Mesenchymal stem cell (in vitro differentiated cells and primary cell): ENCODE results near the gene FLNA.

Source experiments
- DNase-seq: peaks from one replicate; pipeline ENCODE4 v3.0.0-alpha.2; 2013
- H2AFZ ChIP-seq: one replicate; pipeline ENCODE4 v1.6.1; 2013; ENCODE audit warnings: low read depth, mild to moderate bottlenecking, control low read depth, inconsistent platforms, low read length, moderate library complexity
- H2AK5ac ChIP-seq: 2 replicates; pipeline ENCODE4 v1.6.1; 2013; ENCODE audit warnings: low read length, moderate library complexity, mild to moderate bottlenecking, inconsistent platforms; ENCODE audit not compliant: severe bottlenecking
- H2BK120ac ChIP-seq: one replicate; pipeline ENCODE4 v1.6.1; 2013; ENCODE audit warnings: low read depth, mild to moderate bottlenecking, inconsistent platforms, low read length, moderate library complexity
- H2BK12ac ChIP-seq, 2 experiments: one replicate each; pipeline ENCODE4 v1.6.1; 2013; ENCODE audit warnings: inconsistent platforms in 2 of 2, low read length in 2 of 2, mild to moderate bottlenecking in 2 of 2, moderate library complexity in 2 of 2, control low read depth in 1 of 2
- H2BK15ac ChIP-seq: one replicate; pipeline ENCODE4 v1.6.1; 2013; ENCODE audit warnings: mild to moderate bottlenecking, low read depth, inconsistent platforms; ENCODE audit not compliant: poor library complexity, severe bottlenecking
- H2BK5ac ChIP-seq: 2 replicates; pipeline ENCODE4 v1.6.1; 2013; ENCODE audit warnings: low read depth, mild to moderate bottlenecking, low read length, control low read depth, inconsistent platforms; ENCODE audit not compliant: poor library complexity, severe bottlenecking
- H3K14ac ChIP-seq, 2 experiments: one replicate each; pipeline ENCODE4 v1.6.1; 2013; ENCODE audit warnings: inconsistent platforms in 2 of 2, low read length in 2 of 2, control low read depth in 1 of 2, mild to moderate bottlenecking in 1 of 2, moderate library complexity in 1 of 2
- H3K18ac ChIP-seq, 2 experiments: one replicate each; pipeline ENCODE4 v1.6.1; 2013; ENCODE audit warnings: inconsistent platforms in 2 of 2, low read length in 2 of 2, control low read depth in 1 of 2, low read depth in 1 of 2, mild to moderate bottlenecking in 1 of 2
- H3K23ac ChIP-seq, 2 experiments: one replicate each; pipeline ENCODE4 v1.6.1; 2013; ENCODE audit warnings: inconsistent platforms in 2 of 2, low read length in 2 of 2, mild to moderate bottlenecking in 2 of 2, moderate library complexity in 2 of 2, control low read depth in 1 of 2
- H3K27ac ChIP-seq: 2 replicates; pipeline ENCODE4 v1.5.1; 2013; ENCODE audit warnings: mild to moderate bottlenecking, moderate library complexity, low read length, control low read depth, inconsistent platforms; ENCODE audit not compliant: poor library complexity, severe bottlenecking
- H3K27me3 ChIP-seq, 2 experiments: 2 replicates each; pipeline versions ENCODE4 v1.6.1 to v1.7.0; 2013; ENCODE audit warnings: low read length in 2 of 2, mild to moderate bottlenecking in 2 of 2, moderate library complexity in 2 of 2, control low read depth in 1 of 2, inconsistent platforms in 1 of 2; ENCODE audit not compliant: control insufficient read depth in 1 of 2, insufficient read depth in 1 of 2
- H3K36me3 ChIP-seq, 2 experiments: 2 replicates each; pipeline versions ENCODE4 v1.6.1 to v1.7.0; 2013; ENCODE audit warnings: low read length in 2 of 2, control low read depth in 1 of 2, inconsistent platforms in 1 of 2, low read depth in 1 of 2, mild to moderate bottlenecking in 1 of 2; ENCODE audit not compliant: insufficient read depth in 2 of 2, control insufficient read depth in 1 of 2
- H3K4ac ChIP-seq, 2 experiments: one replicate each; pipeline ENCODE4 v1.6.1; 2013; ENCODE audit warnings: inconsistent platforms in 2 of 2, low read length in 2 of 2, mild to moderate bottlenecking in 2 of 2, moderate library complexity in 2 of 2, control low read depth in 1 of 2, low read depth in 1 of 2
- H3K4me1 ChIP-seq: 2 replicates; pipeline ENCODE4 v1.6.1; 2013; ENCODE audit warnings: low read depth, low read length, control low read depth; ENCODE audit not compliant: control insufficient read depth, insufficient read depth
- H3K4me2 ChIP-seq: 2 replicates; pipeline ENCODE4 v1.6.1; 2013; ENCODE audit warnings: low read length, mild to moderate bottlenecking, inconsistent platforms; ENCODE audit not compliant: poor library complexity, severe bottlenecking
- H3K4me3 ChIP-seq, 2 experiments: 2 replicates each; pipeline versions ENCODE4 v1.5.1 to v1.7.0; 2013; ENCODE audit warnings: low read length in 2 of 2, mild to moderate bottlenecking in 2 of 2, control low read depth in 1 of 2, low read depth in 1 of 2; ENCODE audit not compliant: insufficient read depth in 1 of 2
- H3K79me1 ChIP-seq: replicated peaks from 2 replicates; pipeline ENCODE4 v1.6.1; 2013; ENCODE audit warnings: mild to moderate bottlenecking, control low read depth, low read length, inconsistent platforms; ENCODE audit not compliant: poor library complexity, severe bottlenecking
- H3K9ac ChIP-seq: 2 replicates; pipeline ENCODE4 v1.7.0; 2013; ENCODE audit warnings: mild to moderate bottlenecking, low read length, moderate library complexity
- H3K9me3 ChIP-seq: 2 replicates; pipeline ENCODE4 v1.7.0; 2013; ENCODE audit warnings: mild to moderate bottlenecking, low read length; ENCODE audit not compliant: control insufficient read depth
- H4K8ac ChIP-seq: one replicate; pipeline ENCODE4 v1.6.1; 2013; ENCODE audit warnings: inconsistent platforms, mild to moderate bottlenecking, low read length, moderate library complexity
- H4K91ac ChIP-seq: one replicate; pipeline ENCODE4 v1.6.1; 2013; ENCODE audit warnings: mild to moderate bottlenecking, low read length, inconsistent platforms
- WGBS: methylation state at CpG from one replicate; pipeline ENCODE4 v1.1.7; 2013; ENCODE audit warnings: mixed read lengths; 5-methylcytosine and 5-hydroxymethylcytosine counted together

FLNA gene

GRCh38 chrX:154354516-154354915 lies 19.9 kb downstream of the FLNA start:
- Histone ChIP-seq H3K9ac (no peak overlapping the region), H2BK12ac (no peak overlapping the region), H2BK15ac (no peak overlapping the region), H3K79me1 (no peaks in the 10 kb centered on the region), H3K36me3 (peaks cover 91 to 100% of the 10 kb centered on the region in 2 experiments), H3K18ac (no peak overlapping the region), H2BK120ac (no peak overlapping the region), H3K14ac (no peak overlapping the region), H3K4me3 (no peak overlapping the region), H2AK5ac (no peak overlapping the region), H3K4me2 (no peak overlapping the region), H2AFZ (no peak overlapping the region), H2BK5ac (no peak overlapping the region), H3K23ac (no peak overlapping the region), H4K8ac (no peak overlapping the region), H3K4me1 (peaks cover 28% of the 10 kb centered on the region), H3K27me3 (no peaks in the 10 kb centered on the region), H3K4ac (no peak overlapping the region), H3K27ac (no peak overlapping the region), H4K91ac (no peak overlapping the region), H3K9me3 (no peaks in the 10 kb centered on the region)
- WGBS: 96% methylated on average over 12 of the region's 13 CpGs
- no peak for DNase-seq

GRCh38 chrX:154354013-154354412 lies 20.4 kb downstream of the FLNA start:
- Histone ChIP-seq H3K9ac (no peak overlapping the region), H3K18ac (no peak overlapping the region), H2BK12ac (no peak overlapping the region), H2BK5ac (no peak overlapping the region), H4K8ac (no peak overlapping the region), H3K23ac (no peak overlapping the region), H3K4me2 (no peak overlapping the region), H3K9me3 (no peaks in the 10 kb centered on the region), H2BK15ac (no peak overlapping the region), H2AFZ (no peak overlapping the region), H3K27ac (no peak overlapping the region), H3K27me3 (no peaks in the 10 kb centered on the region), H3K4me1 (peaks cover 31% of the 10 kb centered on the region), H3K4ac (no peak overlapping the region), H2AK5ac (no peak overlapping the region), H3K36me3 (peaks cover 91 to 100% of the 10 kb centered on the region in 2 experiments), H3K14ac (no peak overlapping the region), H3K79me1 (no peaks in the 10 kb centered on the region), H3K4me3 (no peak overlapping the region), H2BK120ac (no peak overlapping the region), H4K91ac (no peak overlapping the region)
- WGBS: 87% methylated on average over 5 of the region's 14 CpGs
- no peak for DNase-seq

- no peak for DNase-seq
- WGBS: 93% methylated on average over 24 of the region's 24 CpGs
- peaks cover 35% of the 10 kb centered on the region for H3K4me1 ChIP-seq
Observed at GRCh38 chrX:154353172-154353843, 21.1 kb downstream of the FLNA start.

GRCh38 chrX:154352466-154352865 lies 22.0 kb downstream of the FLNA start:
- Histone ChIP-seq H3K4ac (no peak overlapping the region), H3K9ac (no peak overlapping the region), H2BK120ac (no peak overlapping the region), H3K4me1 (peaks cover 36% of the 10 kb centered on the region), H3K27ac (no peak overlapping the region), H3K36me3 (peaks cover 84 to 96% of the 10 kb centered on the region in 2 experiments), H2BK5ac (no peak overlapping the region), H3K79me1 (no peaks in the 10 kb centered on the region), H3K4me2 (no peak overlapping the region), H3K23ac (no peak overlapping the region), H4K91ac (no peak overlapping the region), H3K27me3 (no peaks in the 10 kb centered on the region), H3K4me3 (no peak overlapping the region), H2AFZ (no peak overlapping the region), H3K14ac (no peak overlapping the region), H3K18ac (peak overlapping the region in 1 of 2 experiments; percentile 7), H4K8ac (no peak overlapping the region), H2BK15ac (no peak overlapping the region), H2BK12ac (no peak overlapping the region), H2AK5ac (no peak overlapping the region), H3K9me3 (no peaks in the 10 kb centered on the region)
- DNase-seq: no peak
- 88% methylated on average over 13 of the region's 13 CpGs for WGBS

More at GRCh38 chrX:154353172-154353843, 21.1 kb downstream of the FLNA start:
- Histone ChIP-seq H3K23ac (no peak overlapping the region), H3K79me1 (no peaks in the 10 kb centered on the region), H4K91ac (peak overlapping the region; percentile 16), H3K4me3 (no peak overlapping the region), H4K8ac (no peak overlapping the region), H3K14ac (no peak overlapping the region), H3K4me2 (no peak overlapping the region), H2BK120ac (no peak overlapping the region), H3K27me3 (no peaks in the 10 kb centered on the region), H2BK12ac (no peak overlapping the region), H3K4ac (no peak overlapping the region), H3K27ac (no peak overlapping the region), H2BK15ac (no peak overlapping the region), H2AK5ac (no peak overlapping the region), H2BK5ac (no peak overlapping the region), H3K18ac (no peak overlapping the region), H3K9me3 (no peaks in the 10 kb centered on the region), H2AFZ (no peak overlapping the region), H3K9ac (no peak overlapping the region), H3K36me3 (peaks cover 89 to 100% of the 10 kb centered on the region in 2 experiments)
